Loucy (cell line): ENCODE measurements around the gene ETS1.
A peak's percentile ranks its signal among the peaks of the same experiment; 100 is the strongest.

Source experiments
- H2AFZ ChIP-seq: fragments of 200-600 bp; sonication (generic); 2 replicates; pipeline ENCODE4 v1.6.0; 2016; ENCODE audit warnings: antibody characterized with exemption, mild to moderate bottlenecking, low read length, moderate library complexity
- H3F3A ChIP-seq: fragments of 200-600 bp; 2 replicates; pipeline ENCODE4 v1.6.0; 2016; ENCODE audit warnings: antibody characterized with exemption, low read depth, mild to moderate bottlenecking
- H3K27me3 ChIP-seq: fragments of 200-600 bp; sonication (generic); 2 replicates; pipeline ENCODE4 v1.6.1; 2014; ENCODE audit warnings: low read length, mild to moderate bottlenecking; ENCODE audit not compliant: insufficient read depth, poor library complexity, severe bottlenecking
- H3K36me3 ChIP-seq: fragments of 200-600 bp; sonication (generic); 2 replicates; pipeline ENCODE4 v1.6.1; 2016; ENCODE audit warnings: low read length; ENCODE audit not compliant: insufficient read depth
- H3K4me1 ChIP-seq: fragments of 200-600 bp; sonication (generic); 2 replicates; pipeline ENCODE4 v1.5.1; 2014; ENCODE audit warnings: low read length, mild to moderate bottlenecking; ENCODE audit not compliant: insufficient read depth, poor library complexity, severe bottlenecking
- H3K4me2 ChIP-seq: fragments of 200-600 bp; sonication (generic); 2 replicates; pipeline ENCODE4 v1.6.0; 2014; ENCODE audit warnings: antibody characterized with exemption, low read length, low read depth, mild to moderate bottlenecking; ENCODE audit not compliant: poor library complexity, severe bottlenecking
- H3K4me3 ChIP-seq: fragments of 200-600 bp; sonication (generic); 2 replicates; pipeline ENCODE4 v1.5.1; 2014; ENCODE audit warnings: low read length, mild to moderate bottlenecking, mixed read lengths; ENCODE audit not compliant: poor library complexity, severe bottlenecking
- H3K79me2 ChIP-seq: fragments of 200-600 bp; sonication (generic); 2 replicates; pipeline ENCODE4 v1.6.1; 2014; ENCODE audit warnings: low read length; ENCODE audit not compliant: insufficient read depth
- H3K9ac ChIP-seq: fragments of 200-600 bp; sonication (generic); 2 replicates; pipeline ENCODE4 v1.6.0; 2014; ENCODE audit warnings: mild to moderate bottlenecking, low read depth, low read length, moderate library complexity; ENCODE audit not compliant: poor library complexity, severe bottlenecking
- H3K9me2 ChIP-seq: fragments of 200-600 bp; sonication (generic); replicated peaks from 2 replicates; pipeline ENCODE4 v1.6.1; 2016; ENCODE audit warnings: low read depth, low read length, mixed read lengths
- H3K9me3 ChIP-seq: fragments of 200-600 bp; sonication (generic); 2 replicates; pipeline ENCODE4 v1.6.1; 2014; ENCODE audit warnings: mild to moderate bottlenecking, antibody characterized with exemption, low read length, low read depth; ENCODE audit not compliant: insufficient read depth
- H4K20me1 ChIP-seq: fragments of 200-600 bp; sonication (generic); 2 replicates; pipeline ENCODE4 v1.6.0; 2014; ENCODE audit warnings: antibody characterized with exemption, low read length, mild to moderate bottlenecking; ENCODE audit not compliant: insufficient read depth, poor library complexity, severe bottlenecking
- EZH2phosphoT487 ChIP-seq: fragments of 200-600 bp; IDR thresholded peaks from 2 replicates; pipeline ENCODE4 v1.6.1; 2018; ENCODE audit warnings: antibody characterized with exemption, mild to moderate bottlenecking, moderate library complexity, borderline replicate concordance
- TF ChIP-seq, protein P1 (sequence below): fragments of 200-600 bp; sonication (generic); conservative IDR thresholded peaks from 2 replicates; pipeline ENCODE4 v1.5.1; 2014; ENCODE audit warnings: mild to moderate bottlenecking, antibody characterized with exemption, low read length

ETS1 gene

DNA sequence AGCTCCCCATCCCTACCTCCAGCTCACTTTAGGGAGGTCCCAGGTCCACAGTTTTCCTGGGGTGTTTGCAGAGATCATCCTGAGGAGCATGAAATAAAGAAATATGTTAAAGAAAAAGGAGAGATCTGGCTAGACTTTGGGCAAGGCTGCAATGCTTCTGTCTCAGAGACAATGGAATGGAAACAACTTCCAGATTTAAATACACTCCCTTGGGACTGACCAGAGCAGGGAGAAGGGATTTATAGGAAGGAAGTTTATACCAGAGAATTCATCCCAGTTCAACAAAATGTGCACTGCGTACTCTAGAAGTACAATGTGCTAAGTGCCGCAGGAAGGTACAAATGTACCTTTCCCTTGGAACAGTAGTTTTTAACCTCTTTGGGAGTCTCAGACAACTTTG lies 40.4 kb downstream of the ETS1 start:
- H3K4me1 ChIP-seq, result peaks cover 63% of the 10 kb centered on the region
- no peak overlapping the region for H3K4me3 ChIP-seq
- H3K9me3 ChIP-seq, result no peaks in the 10 kb centered on the region
- no peak overlapping the region for H2AFZ ChIP-seq
- H3K27me3 ChIP-seq, result no peaks in the 10 kb centered on the region
- TF ChIP-seq, protein P1, sequence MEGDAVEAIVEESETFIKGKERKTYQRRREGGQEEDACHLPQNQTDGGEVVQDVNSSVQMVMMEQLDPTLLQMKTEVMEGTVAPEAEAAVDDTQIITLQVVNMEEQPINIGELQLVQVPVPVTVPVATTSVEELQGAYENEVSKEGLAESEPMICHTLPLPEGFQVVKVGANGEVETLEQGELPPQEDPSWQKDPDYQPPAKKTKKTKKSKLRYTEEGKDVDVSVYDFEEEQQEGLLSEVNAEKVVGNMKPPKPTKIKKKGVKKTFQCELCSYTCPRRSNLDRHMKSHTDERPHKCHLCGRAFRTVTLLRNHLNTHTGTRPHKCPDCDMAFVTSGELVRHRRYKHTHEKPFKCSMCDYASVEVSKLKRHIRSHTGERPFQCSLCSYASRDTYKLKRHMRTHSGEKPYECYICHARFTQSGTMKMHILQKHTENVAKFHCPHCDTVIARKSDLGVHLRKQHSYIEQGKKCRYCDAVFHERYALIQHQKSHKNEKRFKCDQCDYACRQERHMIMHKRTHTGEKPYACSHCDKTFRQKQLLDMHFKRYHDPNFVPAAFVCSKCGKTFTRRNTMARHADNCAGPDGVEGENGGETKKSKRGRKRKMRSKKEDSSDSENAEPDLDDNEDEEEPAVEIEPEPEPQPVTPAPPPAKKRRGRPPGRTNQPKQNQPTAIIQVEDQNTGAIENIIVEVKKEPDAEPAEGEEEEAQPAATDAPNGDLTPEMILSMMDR, result no peak
- TF ChIP-seq EZH2phosphoT487, result no peak
- H4K20me1 ChIP-seq, result no peaks in the 10 kb centered on the region
- no peaks in the 10 kb centered on the region for H3K9me2 ChIP-seq
- H3K4me2 ChIP-seq, result peak overlapping the region; percentile 71
- no peak overlapping the region for H3K9ac ChIP-seq
- H3K79me2 ChIP-seq, result no peaks in the 10 kb centered on the region
- H3K36me3 ChIP-seq, result no peaks in the 10 kb centered on the region
- 0 out of 2 replicates have a peak, but pooled peaks cover 12% of the 10 kb centered on the region for H3F3A ChIP-seq

DNA sequence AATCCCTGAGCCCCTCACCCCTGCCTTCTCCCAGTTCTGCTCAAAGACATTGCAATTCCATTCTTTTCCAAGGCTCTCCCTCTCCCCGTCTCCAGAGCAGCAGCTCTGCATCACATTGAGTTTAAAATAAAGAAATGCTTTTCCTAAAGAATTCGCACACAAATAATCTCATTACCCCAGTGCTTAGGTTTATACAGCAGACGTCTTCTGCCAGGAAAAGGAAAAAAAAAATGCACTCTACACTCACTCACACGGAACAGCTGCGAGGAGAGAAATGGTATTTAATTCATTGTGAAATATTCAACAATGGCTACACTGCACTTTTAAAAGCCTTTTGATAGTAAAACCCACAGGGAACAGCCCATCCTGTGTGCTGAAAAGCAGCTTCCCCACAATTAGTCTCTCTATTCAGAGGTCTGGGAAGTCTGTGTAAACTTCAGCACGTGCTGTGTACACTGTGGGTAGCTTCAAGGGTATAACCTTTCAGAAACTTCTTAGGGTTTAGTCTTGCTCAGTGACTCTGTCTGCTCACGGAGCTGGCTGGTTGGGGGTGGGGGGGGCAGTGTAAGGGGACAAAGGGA lies 42.8 kb downstream of the ETS1 start:
- 0 out of 2 replicates have a peak, but pooled peaks cover 11% of the 10 kb centered on the region for H3F3A ChIP-seq
- no peaks in the 10 kb centered on the region for H3K27me3 ChIP-seq
- H3K36me3 ChIP-seq, result no peaks in the 10 kb centered on the region
- H2AFZ ChIP-seq, result peak overlapping the region; percentile 74; the same call in 1 of the 2 replicates
- H3K79me2 ChIP-seq, result no peaks in the 10 kb centered on the region
- no peaks in the 10 kb centered on the region for H4K20me1 ChIP-seq
- no peaks in the 10 kb centered on the region for H3K9me3 ChIP-seq
- H3K4me2 ChIP-seq, result peak overlapping the region; percentile 39
- peaks cover 40% of the 10 kb centered on the region for H3K4me1 ChIP-seq
- TF ChIP-seq, protein P1, result no peak
- no peak for TF ChIP-seq EZH2phosphoT487
- no peaks in the 10 kb centered on the region for H3K9me2 ChIP-seq
- H3K4me3 ChIP-seq, result peak overlapping the region; percentile 16
- peak overlapping the region; percentile 27 for H3K9ac ChIP-seq

DNA sequence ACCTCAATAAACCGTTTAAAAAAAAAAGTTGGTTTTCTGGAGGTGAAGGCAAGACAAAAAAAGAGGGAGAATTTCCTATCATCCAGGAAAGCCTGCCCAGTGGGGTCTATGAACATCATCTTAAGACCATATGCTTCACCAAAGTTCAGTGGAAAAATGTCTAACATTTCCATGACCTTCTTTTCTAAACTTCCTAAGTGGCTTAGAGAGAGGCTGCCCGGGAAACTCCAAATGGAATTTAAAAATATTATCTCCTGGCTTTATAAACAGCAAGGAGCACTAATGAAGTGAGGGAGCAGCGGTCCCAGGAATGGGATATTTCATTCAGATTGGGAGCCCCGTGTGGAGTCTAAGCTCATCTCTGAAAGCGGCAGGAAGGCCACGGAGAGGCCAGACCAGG lies 46.9 kb downstream of the ETS1 start:
- Histone ChIP-seq H3K79me2 (no peaks in the 10 kb centered on the region), H3K27me3 (no peaks in the 10 kb centered on the region), H4K20me1 (no peaks in the 10 kb centered on the region), H3K4me1 (peaks cover 12% of the 10 kb centered on the region), H2AFZ (no peak overlapping the region), H3K9me3 (no peaks in the 10 kb centered on the region), H3K4me2 (no peak overlapping the region), H3K9ac (no peak overlapping the region), H3K4me3 (no peak overlapping the region), H3K9me2 (no peaks in the 10 kb centered on the region), H3K36me3 (no peaks in the 10 kb centered on the region), H3F3A (no peaks in the 10 kb centered on the region)
- TF ChIP-seq EZH2phosphoT487, result no peak
- TF ChIP-seq, protein P1, result no peak
